ENCODE data around the gene SELENOS. TPM values are rescaled to one million over a fixed set of nuclear protein-coding genes. Genes with fewer than 3 reads are reported as not detected.

Gene SELENOS
- total and polyA plus RNA-seq, 11 donors = 38.7 to 209 (median 49.8) TPM

- Histone ChIP-seq H3K9me3 (no peaks in the 10 kb centered on the region), H3K27ac (no peak overlapping the region), H3K4me1 (peaks cover 0 to 11% (median 0%) of the 10 kb centered on the region in 12 donors), H3K27me3 (peaks cover 0 to 5% (median 0%) of the 10 kb centered on the region in 9 donors), H3K36me3 (peaks cover 0 to 30% (median 0%) of the 10 kb centered on the region in 9 donors), H3K4me3 (no peak overlapping the region)
- no peak for TF ChIP-seq CTCF (IDR thresholded peaks at IDR 0.05)
- TF ChIP-seq POLR2A (IDR thresholded peaks at IDR 0.05) = no peak
- DNase-seq (no peak), ATAC-seq (no peak)
- WGBS, 4 donors = 89 to 93% (median 91%) methylated on average over 15 to 17 of the region's 17 CpGs
- intact Hi-C loops (cut with DNase I) = no loop called here
Observed at GRCh38 chr15:101322854-101323477, 45.7 kb upstream of the SELENOS start.

- DNase-seq (no peak), ATAC-seq (no peak)
- H3K27ac ChIP-seq = no peak overlapping the region
- no peak overlapping the region for H3K4me3 ChIP-seq
- H3K27me3 ChIP-seq = peaks cover 0 to 5% (median 0%) of the 10 kb centered on the region in 9 donors
- intact Hi-C loops (cut with DNase I) = no loop called here
- H3K9me3 ChIP-seq = no peaks in the 10 kb centered on the region
- TF ChIP-seq CTCF (IDR thresholded peaks at IDR 0.05) (no peak), POLR2A (IDR thresholded peaks at IDR 0.05) (no peak)
- WGBS, 4 donors = 89 to 95% (median 91%) methylated on average over 21 of the region's 21 CpGs
- H3K4me1 ChIP-seq = peaks cover 0 to 11% (median 0%) of the 10 kb centered on the region in 12 donors
- H3K36me3 ChIP-seq = peaks cover 0 to 26% (median 0%) of the 10 kb centered on the region in 9 donors
Observed at GRCh38 chr15:101322016-101322695, 44.9 kb upstream of the SELENOS start.

- ATAC-seq = peak in 3 of 4 donors; percentile 60 to 62 (median 61)
- WGBS, 4 donors = 61 to 80% (median 69%) methylated on average over 20 to 21 of the region's 21 CpGs
- TF ChIP-seq POLR2A (IDR thresholded peaks at IDR 0.05) (no peak), CTCF (IDR thresholded peaks at IDR 0.05) (peak in 4 of 12 donors; percentile 14 to 44 (median 20))
- intact Hi-C loops (cut with DNase I) = no loop called here
- H3K27ac ChIP-seq = peak overlapping the region in 1 of 12 donors; percentile 37
- peaks cover 0 to 11% (median 0%) of the 10 kb centered on the region in 12 donors for H3K4me1 ChIP-seq
- peaks cover 0 to 5% (median 0%) of the 10 kb centered on the region in 9 donors for H3K27me3 ChIP-seq
- H3K4me3 ChIP-seq = peak overlapping the region in 2 of 12 donors; percentile 16 to 37
- DNase-seq = peak in 4 of 5 donors; percentile 30 to 75 (median 50)
- H3K36me3 ChIP-seq = peaks cover 0 to 26% (median 0%) of the 10 kb centered on the region in 9 donors
- no peaks in the 10 kb centered on the region for H3K9me3 ChIP-seq
Observed at GRCh38 chr15:101320501-101321052, 43.3 kb upstream of the SELENOS start.

- DNase-seq (no peak), ATAC-seq (no peak)
- H3K27me3 ChIP-seq = peaks cover 0 to 5% (median 0%) of the 10 kb centered on the region in 9 donors
- peaks cover 0 to 11% (median 0%) of the 10 kb centered on the region in 12 donors for H3K4me1 ChIP-seq
- peaks cover 0 to 25% (median 0%) of the 10 kb centered on the region in 9 donors for H3K36me3 ChIP-seq
- TF ChIP-seq CTCF (IDR thresholded peaks at IDR 0.05) (no peak), POLR2A (IDR thresholded peaks at IDR 0.05) (no peak)
- intact Hi-C loops (cut with DNase I) = loop anchor here in 1 of 10 donors (10.0 kb wide), 1 partner anchor 106 kb away; no protein-coding TSS in a partner anchor
- H3K4me3 ChIP-seq = no peak overlapping the region
- no peak overlapping the region for H3K27ac ChIP-seq
- H3K9me3 ChIP-seq = no peaks in the 10 kb centered on the region
- 65 to 69% (median 66%) methylated on average over 7 of the region's 7 CpGs for WGBS, 4 donors
Observed at GRCh38 chr15:101318839-101319238, 41.6 kb upstream of the SELENOS start.

Data from heart left ventricle (tissue), 16 donors.